Stimulated activated naive CD8-positive, alpha-beta T cell treated with anti-CD3 and anti-CD28 coated beads, Interleukin-15, Interleukin-2, amounts not matched to agents 100 U/mL and 50 U/mL, for 24 hours (primary cell): Measurements from ENCODE around the gene TFF1.

Experiments used
- ATAC-seq: fragments of 150-1000 bp; cut with Tn5 transposase; one replicate; pipeline ENCODE4 v1.10.0; 2021
- DNase-seq: peaks from one replicate; pipeline ENCODE4 v3.0.0; 2021

The TFF1 gene

DNA sequence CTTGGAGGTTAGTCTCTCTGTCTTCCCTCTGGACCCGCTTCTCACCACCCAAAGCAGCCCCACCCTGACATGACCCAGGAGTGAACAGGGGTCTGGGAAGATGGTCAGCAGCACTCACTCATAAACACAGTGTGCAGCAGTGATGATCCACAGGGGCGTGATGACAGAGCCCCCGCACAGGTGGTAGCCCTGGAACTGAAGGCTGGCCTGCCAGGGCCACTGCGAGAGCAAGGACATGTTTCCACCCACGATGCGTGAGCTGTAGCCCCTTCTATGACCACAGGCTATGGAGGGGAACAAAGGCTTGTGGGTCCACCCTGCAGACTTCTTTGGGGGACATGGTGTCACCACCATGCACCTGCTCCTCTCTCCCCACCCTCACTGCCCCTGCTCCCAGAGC, 16.6 kb upstream of the TFF1 start:
- no peak for ATAC-seq

GRCh38 chr21:42381347-42381984, 15.1 kb upstream of the TFF1 start:
- peak; percentile 26 for DNase-seq
- ATAC-seq = peak; percentile 56

More for the DNA sequence above, 16.6 kb upstream of the TFF1 start:
- no peak for DNase-seq

- DNase-seq (no peak), ATAC-seq (no peak)
Measured at GRCh38 chr21:42379426-42380215, 13.3 kb upstream of the TFF1 start.

- ATAC-seq = no peak
- DNase-seq = no peak
Measured at GRCh38 chr21:42378418-42378817, 12.1 kb upstream of the TFF1 start.

- DNase-seq = no peak
- ATAC-seq = no peak
Measured at GRCh38 chr21:42377951-42378340, 11.6 kb upstream of the TFF1 start.

DNA sequence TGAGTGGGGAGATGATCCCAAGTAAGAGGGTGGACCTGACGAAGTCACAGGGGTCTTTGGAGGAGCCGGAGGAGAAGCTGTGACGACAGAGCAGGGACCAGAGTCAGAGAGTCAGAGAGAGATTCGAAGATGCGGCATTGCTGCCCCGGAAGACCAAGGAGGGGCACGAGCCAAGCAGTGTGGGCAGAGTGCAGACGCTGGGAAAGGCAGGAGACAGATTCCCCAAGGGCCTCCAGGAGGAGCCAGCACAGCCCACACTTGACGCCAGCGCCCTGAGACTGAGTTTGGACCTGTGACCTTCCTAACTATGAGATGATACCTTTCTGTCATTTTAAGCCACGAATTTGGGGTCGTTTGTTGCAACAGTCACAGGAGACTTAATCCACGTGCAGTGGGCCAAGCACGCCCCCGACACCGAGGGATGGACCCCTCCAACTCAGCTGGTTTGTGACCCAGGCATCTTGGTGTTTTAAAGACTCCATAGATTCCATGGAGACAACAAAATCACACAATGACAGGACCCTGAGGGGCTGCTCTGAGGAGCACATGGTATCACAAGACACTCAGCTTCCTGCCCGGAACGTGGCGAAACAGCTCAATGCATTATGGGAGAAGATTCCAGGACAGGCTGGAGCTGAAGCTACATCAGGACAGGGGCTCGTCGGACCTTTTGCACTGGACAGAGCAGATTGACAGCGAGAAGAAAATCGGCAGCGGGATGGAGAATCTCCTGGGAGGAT, 11.0 kb upstream of the TFF1 start:
- DNase-seq = no peak
- no peak for ATAC-seq

DNA sequence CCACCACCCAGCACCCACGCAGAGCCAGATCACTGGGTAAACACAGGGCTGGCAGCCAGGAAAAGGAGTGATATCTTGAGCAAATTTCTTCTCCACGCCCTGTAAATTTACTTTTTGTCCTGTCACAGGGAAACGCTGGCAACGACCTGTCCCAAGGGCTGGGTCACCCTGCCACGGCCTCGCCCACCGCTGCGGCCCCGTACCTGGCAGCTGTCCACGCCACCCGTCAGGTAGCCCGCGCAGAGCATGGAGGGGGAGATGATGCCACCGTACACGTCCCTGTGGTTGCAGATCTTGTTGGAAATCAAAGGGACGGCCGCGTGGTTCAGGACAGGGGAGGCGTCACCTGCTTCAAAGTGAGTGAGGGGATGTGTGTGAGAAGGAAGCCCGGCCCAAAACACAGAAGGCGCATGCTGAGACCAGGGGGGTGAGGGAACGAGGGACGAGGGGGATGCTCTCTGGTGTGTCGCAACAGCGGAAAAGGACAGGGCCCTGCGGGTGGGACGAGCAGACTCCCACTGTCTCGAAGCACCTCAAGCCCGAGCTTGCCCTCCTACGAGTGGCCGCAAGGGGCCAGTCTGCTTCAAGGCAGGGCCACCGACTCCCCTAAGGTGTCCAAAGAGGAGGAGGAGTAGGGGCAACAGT, 10.1 kb upstream of the TFF1 start:
- ATAC-seq (no peak), DNase-seq (no peak)

- ATAC-seq = no peak
- DNase-seq = no peak
Measured at GRCh38 chr21:42375966-42376337, 9.6 kb upstream of the TFF1 start.

GRCh38 chr21:42375506-42375905, 9.2 kb upstream of the TFF1 start:
- ATAC-seq (no peak), DNase-seq (no peak)

DNA sequence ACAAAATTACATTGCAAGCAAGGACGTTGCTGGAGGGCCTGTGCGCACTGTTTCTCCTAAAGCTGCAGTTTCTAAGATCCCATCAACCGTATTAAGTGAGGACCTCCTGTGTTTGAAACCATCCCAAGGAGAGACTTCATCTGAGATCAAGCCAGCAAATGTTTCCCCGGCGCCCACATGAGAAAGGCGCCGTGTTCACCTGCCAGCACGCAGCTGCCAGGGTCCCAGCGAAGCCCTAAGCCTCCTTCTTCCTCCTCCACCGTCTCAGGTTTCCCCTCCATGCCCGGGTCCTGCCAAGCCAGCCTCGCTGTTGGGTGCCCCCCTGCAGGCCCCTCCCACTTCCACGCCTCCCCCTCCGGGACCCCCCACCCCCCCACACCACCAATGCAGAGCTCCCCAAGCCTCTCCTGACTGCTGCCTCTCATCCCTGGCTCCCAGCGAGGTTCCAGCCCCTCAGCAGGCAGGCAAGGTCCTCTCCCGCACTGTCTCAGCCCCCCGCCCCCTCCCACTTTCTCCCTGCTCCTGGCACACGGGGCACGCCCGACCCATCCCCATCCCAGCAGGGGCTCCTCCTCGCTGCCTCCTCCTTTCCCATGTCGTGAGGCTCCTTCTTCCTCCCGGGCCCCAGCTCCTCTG, 8.6 kb upstream of the TFF1 start:
- no peak for ATAC-seq
- DNase-seq = peak; percentile 22

GRCh38 chr21:42374457-42374856, 8.1 kb upstream of the TFF1 start:
- no peak for ATAC-seq

GRCh38 chr21:42373908-42374455, 7.6 kb upstream of the TFF1 start:
- no peak for DNase-seq
- ATAC-seq = no peak

More at GRCh38 chr21:42374457-42374856, 8.1 kb upstream of the TFF1 start:
- no peak for DNase-seq

- DNase-seq (peak; percentile 71), ATAC-seq (peak; percentile 92)
Measured at GRCh38 chr21:42373196-42373907, 7.0 kb upstream of the TFF1 start.

DNA sequence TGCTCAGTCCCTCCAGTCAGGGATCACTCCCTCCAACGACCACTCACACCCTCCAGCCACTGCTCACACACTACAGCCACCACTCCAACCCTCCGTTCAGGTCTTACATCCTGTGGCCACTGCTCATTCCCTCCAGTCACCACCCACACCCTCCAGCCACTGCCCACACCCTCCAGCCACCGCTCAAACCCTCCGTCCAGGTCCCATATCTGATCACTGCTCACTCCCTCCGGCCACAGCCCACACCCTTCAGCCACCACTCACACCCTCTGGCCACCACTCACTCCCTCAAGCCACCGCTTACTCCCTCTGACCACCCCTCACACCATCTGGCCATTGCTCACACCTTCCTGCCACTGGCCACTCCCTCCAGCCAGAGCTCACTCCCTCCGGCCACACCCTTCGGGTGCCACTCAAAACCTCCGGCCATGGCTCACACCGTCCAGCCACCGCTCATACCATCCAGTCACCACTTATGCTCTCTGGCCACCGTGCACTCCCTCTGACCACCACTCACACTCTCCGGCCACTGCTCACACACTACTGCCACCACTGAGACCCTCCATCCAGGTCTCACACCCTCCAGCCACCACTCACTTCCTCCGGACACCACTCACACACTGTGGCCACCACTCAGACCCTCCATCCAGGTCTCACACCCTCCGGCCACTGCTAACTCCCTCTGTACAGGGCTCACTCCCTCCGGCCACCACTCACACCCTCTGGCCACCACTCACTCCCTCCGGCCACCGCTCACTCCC, 4.7 kb upstream of the TFF1 start:
- ATAC-seq (no peak), DNase-seq (no peak)

GRCh38 chr21:42369821-42370220, 3.5 kb upstream of the TFF1 start:
- DNase-seq (peak; percentile 22), ATAC-seq (no peak)

- ATAC-seq = no peak
- DNase-seq = no peak
Measured at GRCh38 chr21:42367367-42368165, 1.2 kb upstream of the TFF1 start.

DNA sequence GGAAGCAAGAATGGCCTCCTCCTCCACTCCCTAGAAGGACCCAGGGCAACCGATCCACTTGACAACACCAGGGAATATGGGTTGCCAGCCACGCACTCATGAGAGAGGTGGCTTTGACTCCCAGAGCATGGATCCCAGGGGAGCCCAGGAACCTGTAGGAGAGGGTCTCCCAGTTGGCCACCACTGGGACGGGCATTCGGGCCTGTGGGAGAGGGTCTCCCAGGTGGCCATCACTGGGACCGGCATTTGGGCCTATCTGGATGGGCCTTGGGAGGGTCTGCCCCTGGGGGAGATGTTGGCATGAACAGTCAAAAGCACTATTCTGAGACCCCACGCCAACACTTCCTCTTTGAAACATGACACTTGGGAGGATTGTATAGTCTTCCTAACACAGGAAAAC, 565 bp downstream of the TFF1 start:
- DNase-seq (no peak), ATAC-seq (no peak)

GRCh38 chr21:42364304-42364865, 1.9 kb downstream of the TFF1 start:
- ATAC-seq = no peak
- no peak for DNase-seq

- no peak for ATAC-seq
Measured at GRCh38 chr21:42363312-42363711, 3.0 kb downstream of the TFF1 start.

More at GRCh38 chr21:42363312-42363711, 3.0 kb downstream of the TFF1 start:
- no peak for DNase-seq
